GM13977 (cell line): ENCODE data around the gene SAMD14.

Experiments used
- DNase-seq: peaks from one replicate; pipeline ENCODE4 v3.0.0; 2012; ENCODE audit warnings: low spot score
- CTCF ChIP-seq: IDR thresholded peaks from 2 replicates; pipeline ENCODE4 v1.5.1; 2012; ENCODE audit warnings: mild to moderate bottlenecking, control low read depth; ENCODE audit not compliant: insufficient read depth; ENCODE audit errors: extremely low read depth, missing control alignments
- in situ Hi-C: fragments of 300-500 bp; cut with MboI; formaldehyde crosslinking; loops from one replicate; pipeline ENCODE4 v1.12.0; 2022; ENCODE audit warnings: low sequenced_read_pairs, low pct_unique_long_range_greater_than_20kb, mixed read lengths, inconsistent platforms; ENCODE audit not compliant: unreplicated experiment

Gene SAMD14

GRCh38 chr17:50132104-50132794 is 2.3 kb upstream of the SAMD14 start:
- peak; percentile 51 for DNase-seq
- TF ChIP-seq CTCF = no peak
- in situ Hi-C loops = no loop called here

- TF ChIP-seq CTCF = no peak
- in situ Hi-C loops = no loop called here
- DNase-seq = peak; percentile 58
Observed at GRCh38 chr17:50130559-50131305, 772 bp upstream of the SAMD14 start.

- in situ Hi-C loops = no loop called here
Observed at GRCh38 chr17:50129353-50129727, 620 bp downstream of the SAMD14 start.

GRCh38 chr17:50128441-50129352 is 1.3 kb downstream of the SAMD14 start:
- in situ Hi-C loops = no loop called here
- DNase-seq = no peak
- TF ChIP-seq CTCF = no peak

More at GRCh38 chr17:50129353-50129727, 620 bp downstream of the SAMD14 start:
- no peak for TF ChIP-seq CTCF
- DNase-seq = no peak

GRCh38 chr17:50127697-50128361 is 2.1 kb downstream of the SAMD14 start:
- no peak for DNase-seq
- in situ Hi-C loops = no loop called here

More at GRCh38 chr17:50127697-50128361, 2.1 kb downstream of the SAMD14 start:
- TF ChIP-seq CTCF = no peak
